Stimulated activated CD8-positive, alpha-beta memory T cell treated with anti-CD3 and anti-CD28 coated beads, Interleukin-4, amount 100 ng/mL, for 1 hour (primary cell): ENCODE data around the gene SSX2IP.
"Not testable (repeated sequence)": the region's sequence is repeated elsewhere in the genome, so short reads cannot be mapped to it uniquely, and the experiment has no call there.

Experiments
- DNase-seq, 2 donors: peaks; one replicate each; pipeline ENCODE4 v3.0.0-alpha.2; 2020; ENCODE audit warnings: low read depth in 2 of 2, low spot score in 1 of 2

SSX2IP gene

GRCh38 chr1:84677415-84678099, 12.7 kb downstream of the SSX2IP start:
- no peak for DNase-seq

- DNase-seq = no peak
Measured at GRCh38 chr1:84675631-84676030, 14.6 kb downstream of the SSX2IP start.

- DNase-seq = no peak
Measured at GRCh38 chr1:84675106-84675505, 15.2 kb downstream of the SSX2IP start.

GRCh38 chr1:84674705-84675104, 15.6 kb downstream of the SSX2IP start:
- DNase-seq = no peak

GRCh38 chr1:84674021-84674420, 16.2 kb downstream of the SSX2IP start:
- DNase-seq = no peak

- no peak for DNase-seq
Measured at GRCh38 chr1:84672080-84672854, 18.0 kb downstream of the SSX2IP start.

GRCh38 chr1:84669831-84670230, 20.4 kb downstream of the SSX2IP start:
- DNase-seq = no peak

GRCh38 chr1:84668185-84668584, 22.1 kb downstream of the SSX2IP start:
- no peak for DNase-seq

GRCh38 chr1:84665703-84666317, 24.5 kb downstream of the SSX2IP start:
- no peak for DNase-seq

- no peak for DNase-seq
Measured at GRCh38 chr1:84653130-84653677, 37.1 kb downstream of the SSX2IP start.

GRCh38 chr1:84644472-84644871, 45.8 kb downstream of the SSX2IP start:
- DNase-seq = no peak

- no peak for DNase-seq
Measured at GRCh38 chr1:84643183-84643582, 47.1 kb downstream of the SSX2IP start.

- no peak for DNase-seq
Measured at GRCh38 chr1:84642774-84643173, 47.5 kb downstream of the SSX2IP start.

GRCh38 chr1:84639731-84640130, 50.5 kb downstream of the SSX2IP start:
- DNase-seq = not testable (repeated sequence)

GRCh38 chr1:84635429-84635828, 54.8 kb downstream of the SSX2IP start:
- DNase-seq = no peak

- DNase-seq = no peak
Measured at GRCh38 chr1:84634536-84635205, 55.6 kb downstream of the SSX2IP start.

GRCh38 chr1:84632673-84633434, 57.4 kb downstream of the SSX2IP start:
- no peak for DNase-seq

GRCh38 chr1:84632137-84632536, 58.1 kb downstream of the SSX2IP start:
- DNase-seq = no peak

- DNase-seq = no peak
Measured at GRCh38 chr1:84624876-84625275, 65.4 kb downstream of the SSX2IP start.

GRCh38 chr1:84621553-84621952, 68.7 kb downstream of the SSX2IP start:
- no peak for DNase-seq
